NB4 (cell line): ENCODE measurements around the gene PREP.

Experiments
- DNase-seq: peaks from one replicate; pipeline ENCODE4 v3.0.0; 2010; ENCODE audit warnings: low read depth
- H3K4me3 ChIP-seq: one replicate; pipeline ENCODE4 v1.5.1; 2011; ENCODE audit warnings: mild to moderate bottlenecking, low read depth, low read length, moderate library complexity
- MYC ChIP-seq: IDR thresholded peaks from 2 replicates; pipeline ENCODE4 v1.6.1; 2011; ENCODE audit warnings: low read depth, low read length
- POLR2A ChIP-seq: IDR thresholded peaks from 2 replicates; pipeline ENCODE4 v1.6.1; 2011; ENCODE audit warnings: mild to moderate bottlenecking; ENCODE audit not compliant: insufficient read length; ENCODE audit errors: extremely low read depth
- TF ChIP-seq, protein P1 (sequence below): IDR thresholded peaks from one replicate; pipeline ENCODE4 v1.5.1; 2012; ENCODE audit warnings: low read depth, low read length
- TF ChIP-seq, protein P2 (sequence below): IDR thresholded peaks from 2 replicates; pipeline ENCODE4 v1.6.1; 2011; ENCODE audit warnings: low read depth, low read length

Gene PREP

DNA sequence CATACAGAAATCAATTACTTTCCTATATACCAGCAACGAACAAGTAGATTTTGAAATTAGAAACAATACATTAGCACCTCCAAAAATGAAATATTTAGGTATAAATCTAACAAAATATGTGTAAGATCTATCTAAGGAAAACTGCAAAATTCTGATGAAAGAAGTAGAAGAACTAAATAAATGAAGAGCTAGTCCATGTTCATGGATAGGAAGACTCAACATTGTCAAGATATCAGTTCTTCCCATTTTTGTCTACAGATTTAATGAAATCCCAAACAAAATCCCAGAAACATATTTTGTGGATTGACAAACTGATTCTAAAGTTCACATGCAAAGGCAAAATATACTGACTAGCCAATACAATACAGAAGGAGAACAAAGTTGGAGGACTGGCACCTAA lies 33.7 kb downstream of the PREP start:
- DNase-seq = no peak
- H3K4me3 ChIP-seq = no peak overlapping the region
- TF ChIP-seq, protein P1, sequence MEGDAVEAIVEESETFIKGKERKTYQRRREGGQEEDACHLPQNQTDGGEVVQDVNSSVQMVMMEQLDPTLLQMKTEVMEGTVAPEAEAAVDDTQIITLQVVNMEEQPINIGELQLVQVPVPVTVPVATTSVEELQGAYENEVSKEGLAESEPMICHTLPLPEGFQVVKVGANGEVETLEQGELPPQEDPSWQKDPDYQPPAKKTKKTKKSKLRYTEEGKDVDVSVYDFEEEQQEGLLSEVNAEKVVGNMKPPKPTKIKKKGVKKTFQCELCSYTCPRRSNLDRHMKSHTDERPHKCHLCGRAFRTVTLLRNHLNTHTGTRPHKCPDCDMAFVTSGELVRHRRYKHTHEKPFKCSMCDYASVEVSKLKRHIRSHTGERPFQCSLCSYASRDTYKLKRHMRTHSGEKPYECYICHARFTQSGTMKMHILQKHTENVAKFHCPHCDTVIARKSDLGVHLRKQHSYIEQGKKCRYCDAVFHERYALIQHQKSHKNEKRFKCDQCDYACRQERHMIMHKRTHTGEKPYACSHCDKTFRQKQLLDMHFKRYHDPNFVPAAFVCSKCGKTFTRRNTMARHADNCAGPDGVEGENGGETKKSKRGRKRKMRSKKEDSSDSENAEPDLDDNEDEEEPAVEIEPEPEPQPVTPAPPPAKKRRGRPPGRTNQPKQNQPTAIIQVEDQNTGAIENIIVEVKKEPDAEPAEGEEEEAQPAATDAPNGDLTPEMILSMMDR = no peak
- TF ChIP-seq POLR2A (no peak), MYC (no peak)
- TF ChIP-seq, protein P2, sequence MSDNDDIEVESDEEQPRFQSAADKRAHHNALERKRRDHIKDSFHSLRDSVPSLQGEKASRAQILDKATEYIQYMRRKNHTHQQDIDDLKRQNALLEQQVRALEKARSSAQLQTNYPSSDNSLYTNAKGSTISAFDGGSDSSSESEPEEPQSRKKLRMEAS = no peak

DNA sequence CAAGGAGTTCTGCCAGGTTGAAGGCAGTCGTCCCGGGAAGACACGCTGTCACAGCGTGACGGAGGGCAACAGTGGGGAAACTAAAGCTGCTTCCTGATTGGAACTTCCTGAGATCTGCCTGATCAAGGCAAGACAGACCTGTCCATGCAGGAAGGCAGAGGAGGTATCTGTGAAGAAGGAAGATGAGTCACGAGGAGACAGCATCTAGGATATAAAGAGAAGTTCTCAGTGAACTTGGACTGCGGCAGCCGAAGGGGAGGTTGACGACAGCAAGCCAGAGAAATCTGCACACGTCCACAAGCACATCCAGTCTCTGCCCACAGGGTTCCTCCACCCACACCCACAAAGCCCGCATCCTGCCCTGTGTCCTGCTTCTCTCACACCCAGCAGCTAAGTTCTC lies 38.6 kb downstream of the PREP start:
- TF ChIP-seq, protein P2 = no peak
- TF ChIP-seq POLR2A = no peak
- TF ChIP-seq MYC = no peak
- TF ChIP-seq, protein P1 = no peak
- DNase-seq = no peak
- no peak overlapping the region for H3K4me3 ChIP-seq

DNA sequence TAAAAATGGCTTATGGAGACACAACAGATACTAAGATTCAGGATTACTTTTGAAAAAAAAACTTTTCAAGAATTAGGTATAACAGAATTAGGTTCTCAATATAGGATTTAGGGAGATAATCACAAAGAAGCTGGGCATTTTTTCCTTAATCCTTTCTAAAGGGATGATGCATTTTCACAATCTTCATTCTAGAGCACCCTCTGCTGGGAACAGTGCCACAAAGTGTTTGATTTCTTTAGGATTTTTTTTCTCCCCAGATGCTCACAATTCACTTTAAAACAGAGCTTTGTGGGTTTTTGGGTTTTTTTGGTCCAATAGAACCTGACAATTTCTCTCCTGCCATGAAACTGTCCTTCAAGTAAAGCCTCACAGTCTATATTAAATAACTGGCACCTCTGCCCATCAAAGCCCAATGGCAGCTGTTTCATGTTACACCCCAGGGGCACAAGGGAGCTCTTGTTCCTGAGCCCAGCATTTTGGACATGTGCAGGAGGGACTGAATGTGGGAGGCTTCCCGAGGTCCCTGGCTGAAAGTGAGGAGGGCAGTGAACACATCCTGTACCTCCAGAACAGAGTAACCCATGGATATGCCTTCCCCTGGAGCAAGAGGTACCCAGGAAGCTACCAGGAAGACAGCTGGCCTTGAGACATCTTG lies 39.7 kb downstream of the PREP start:
- DNase-seq = no peak
- TF ChIP-seq, protein P2 = no peak
- TF ChIP-seq, protein P1 = no peak
- TF ChIP-seq MYC (no peak), POLR2A (no peak)
- no peak overlapping the region for H3K4me3 ChIP-seq

DNA sequence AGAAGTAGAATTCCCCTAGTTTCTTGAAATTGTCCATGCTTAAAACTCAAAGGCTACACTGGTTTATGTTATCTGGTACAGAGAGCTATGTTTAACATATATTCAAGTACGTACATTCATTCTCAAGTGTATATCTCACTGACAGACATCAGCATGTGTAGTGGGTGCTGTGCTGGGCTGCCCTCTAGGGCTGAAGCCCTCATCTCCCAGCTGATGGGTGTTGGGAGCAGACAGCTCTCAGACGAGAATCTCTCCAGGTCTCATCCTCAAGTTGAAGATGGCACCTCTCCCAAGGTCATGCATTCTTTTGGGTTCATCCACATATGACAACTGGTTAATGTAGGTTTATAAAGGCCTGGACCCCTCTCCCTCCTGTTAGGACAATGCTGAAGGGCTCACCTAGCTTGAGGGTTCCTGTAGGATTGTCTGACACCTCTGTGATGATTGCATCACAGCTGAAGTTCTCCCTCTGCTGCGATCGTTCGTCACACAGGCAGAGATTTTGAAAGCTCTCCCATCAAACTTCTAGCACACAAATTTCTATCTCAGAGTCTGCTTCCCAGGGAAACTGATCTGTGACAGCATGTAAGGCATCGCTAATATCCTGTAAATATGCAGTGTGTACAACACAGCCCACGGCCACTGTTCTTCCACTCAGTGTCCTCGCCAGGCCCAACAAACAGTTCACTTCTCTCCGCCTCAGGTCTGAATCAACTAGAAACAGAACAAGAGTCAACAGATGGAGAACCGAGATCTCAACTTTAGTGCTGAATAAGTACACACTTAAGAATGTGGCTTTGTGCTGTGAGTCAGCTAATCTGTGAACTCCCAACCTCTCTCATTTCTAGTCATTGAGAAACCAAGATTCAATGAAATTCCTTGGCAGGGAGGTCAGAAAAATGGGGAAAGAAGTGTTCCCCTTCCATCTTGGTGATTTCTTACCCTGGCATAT lies 43.2 kb downstream of the PREP start:
- DNase-seq = no peak
- no peak overlapping the region for H3K4me3 ChIP-seq
- TF ChIP-seq, protein P2 = no peak
- TF ChIP-seq POLR2A (no peak), MYC (no peak)
- TF ChIP-seq, protein P1 = no peak

DNA sequence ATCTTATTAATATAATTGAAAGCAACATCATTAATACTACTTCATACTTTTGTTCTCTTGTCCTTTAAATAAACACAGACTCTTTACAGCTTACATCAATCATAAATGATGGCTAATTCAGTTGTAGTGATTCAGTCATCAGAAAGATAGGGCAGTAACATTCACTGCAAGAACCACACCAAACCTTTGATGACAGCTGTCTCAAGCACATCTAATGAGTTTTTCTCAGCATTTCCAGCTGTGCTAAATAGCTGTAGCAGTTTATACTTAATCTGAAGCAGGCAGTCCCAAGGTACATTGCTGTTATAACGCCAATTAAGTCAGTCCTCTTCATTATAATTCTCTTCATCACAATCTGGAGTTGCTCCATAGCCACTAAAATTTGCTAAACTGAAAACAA lies 45.7 kb downstream of the PREP start:
- H3K4me3 ChIP-seq = no peak overlapping the region
- DNase-seq = no peak
- TF ChIP-seq MYC = no peak
- no peak for TF ChIP-seq POLR2A
- TF ChIP-seq, protein P1 = no peak
- TF ChIP-seq, protein P2 = no peak
